Psoas muscle (tissue), 8 donors: ENCODE measurements around the gene NOP10. TPM values are rescaled to one million over a fixed set of nuclear protein-coding genes. Genes with fewer than 3 reads are reported as not detected.

Experiments used
- ATAC-seq, 4 donors: fragments of 200-7000 bp; cut with Tn5 transposase; one replicate each; pipeline ENCODE4 v1.9.1; 2020; ENCODE audit warnings: moderate library complexity in 3 of 4, mild to moderate bottlenecking in 2 of 4
- DNase-seq, 2 donors: peaks; one replicate each; pipeline ENCODE4 v3.0.0-alpha.2; 2020
- H3K27ac ChIP-seq: fragments of 200-600 bp; one replicate; pipeline ENCODE4 v1.8.0; 2022
- H3K27me3 ChIP-seq, 3 donors: fragments of 200-600 bp in 1 of 3; one replicate each; pipeline versions ENCODE4 v1.6.1 to v1.8.0; 2013 to 2022; ENCODE audit warnings: low read length in 2 of 3, mild to moderate bottlenecking in 2 of 3, moderate library complexity in 1 of 3; ENCODE audit not compliant: insufficient read depth in 3 of 3
- H3K36me3 ChIP-seq, 2 donors: fragments of 200-600 bp in 1 of 2; one replicate each; pipeline versions ENCODE4 v1.6.1 to v1.8.0; 2013 to 2022; ENCODE audit warnings: low read depth in 1 of 2, mild to moderate bottlenecking in 1 of 2, moderate library complexity in 1 of 2; ENCODE audit not compliant: insufficient read depth in 1 of 2
- H3K4me1 ChIP-seq: fragments of 200-600 bp; one replicate; pipeline ENCODE4 v1.8.0; 2022
- H3K4me3 ChIP-seq: fragments of 200-600 bp; one replicate; pipeline ENCODE4 v1.8.0; 2022; ENCODE audit warnings: mild to moderate bottlenecking
- H3K9me3 ChIP-seq: fragments of 200-600 bp; one replicate; pipeline ENCODE4 v1.8.0; 2022
- CTCF ChIP-seq: fragments of 200-600 bp; IDR thresholded peaks from one replicate; pipeline ENCODE4 v1.8.0; 2022; ENCODE audit warnings: antibody characterized with exemption
- WGBS, 3 donors: extraction: QIAGEN DNeasy Blood & Tissue Kit; methylation state at CpG; one replicate each; pipeline versions ENCODE4 v1.1.6 to v1.1.7; 2013; 5-methylcytosine and 5-hydroxymethylcytosine counted together
- intact Hi-C, 2 donors: fragments of 100-400 bp; cut with DNase I; formaldehyde crosslinking; loops; one replicate each; pipeline versions ENCODE4 v1.11.0 to v1.14.2; 2022
- polyA plus RNA-seq, 3 donors: library from polyadenylated mRNA; stranded (reverse); fragments of 200-250 nt; gene quantifications; one replicate each; pipeline ENCODE4 v1.2.3, GENCODE V29; 2013
- total RNA-seq, 4 donors: library from RNA; stranded (reverse); fragmentation: NEBNext Ultra II Directional in 2 of 4; extraction: Animal tissue kit (Norgen Biotek cat#: 25700) in 2 of 4; gene quantifications; one replicate each; pipeline versions ENCODE4 v1.2.1 to v1.2.4, GENCODE V29; 2021 to 2023
- donor health status: healthy with polysubstance abuse.
- donor health status: DM: no; HTN: no; CAD: no; lungs with moderate emphysema.
- donor health status: Bipolar disorder and iron deficiency.
- donor health status: healthy.
- donor health status: DM: yes; HTN: yes; CAD: no.
- donor health status: DM: no; HTN: no; CAD: no.
- donor health status: DM: no; HTN: no; CAD: no.
- donor health status: DM: yes; HTN: yes; CAD: no.

The NOP10 gene
- total and polyA plus RNA-seq, 7 donors, result 123 to 441 (median 146) TPM

- WGBS, 3 donors, result 92 to 99% (median 96%) methylated on average over 8 of the region's 8 CpGs
- ATAC-seq (no peak), DNase-seq (no peak)
- Histone ChIP-seq H3K4me1 (peaks cover 9% of the 10 kb centered on the region), H3K9me3 (no peaks in the 10 kb centered on the region), H3K4me3 (no peak overlapping the region), H3K27ac (no peak overlapping the region), H3K27me3 (no peaks in the 10 kb centered on the region), H3K36me3 (peaks cover 0 to 35% of the 10 kb centered on the region in 2 donors)
- TF ChIP-seq CTCF, result no peak
- intact Hi-C loops, result no loop called here
These were observed 21.1 kb upstream of the NOP10 start for GRCh38 chr15:34364041-34364440.

GRCh38 chr15:34362047-34362773, 19.3 kb upstream of the NOP10 start:
- peaks cover 9% of the 10 kb centered on the region for H3K4me1 ChIP-seq
- no peak overlapping the region for H3K27ac ChIP-seq
- no peak overlapping the region for H3K4me3 ChIP-seq
- H3K9me3 ChIP-seq, result no peaks in the 10 kb centered on the region
- ATAC-seq, result no peak
- 82 to 90% (median 82%) methylated on average over 10 of the region's 10 CpGs for WGBS, 3 donors
- peaks cover 0 to 51% of the 10 kb centered on the region in 2 donors for H3K36me3 ChIP-seq
- intact Hi-C loops, result no loop called here
- no peak for DNase-seq
- H3K27me3 ChIP-seq, result no peaks in the 10 kb centered on the region
- no peak for TF ChIP-seq CTCF

- Histone ChIP-seq H3K27ac (no peak overlapping the region), H3K4me1 (peaks cover 8% of the 10 kb centered on the region), H3K9me3 (no peaks in the 10 kb centered on the region), H3K36me3 (peaks cover 0 to 57% of the 10 kb centered on the region in 2 donors), H3K27me3 (no peaks in the 10 kb centered on the region), H3K4me3 (no peak overlapping the region)
- intact Hi-C loops, result no loop called here
- 28 to 50% (median 36%) methylated on average over 7 of the region's 7 CpGs for WGBS, 3 donors
- DNase-seq (no peak), ATAC-seq (peak in 2 of 4 donors; percentile 38 to 58)
- no peak for TF ChIP-seq CTCF
These were observed 18.3 kb upstream of the NOP10 start for GRCh38 chr15:34361278-34361677.

- peaks cover 0 to 57% of the 10 kb centered on the region in 2 donors for H3K36me3 ChIP-seq
- no peak for TF ChIP-seq CTCF
- no peak overlapping the region for H3K27ac ChIP-seq
- intact Hi-C loops, result no loop called here
- ATAC-seq (no peak), DNase-seq (no peak)
- H3K27me3 ChIP-seq, result no peaks in the 10 kb centered on the region
- no peaks in the 10 kb centered on the region for H3K9me3 ChIP-seq
- WGBS, 3 donors, result 93 to 100% (median 95%) methylated on average over 1 of the region's 1 CpG
- H3K4me3 ChIP-seq, result no peak overlapping the region
- no peaks in the 10 kb centered on the region for H3K4me1 ChIP-seq
These were observed 17.4 kb upstream of the NOP10 start for GRCh38 chr15:34360298-34360697.

GRCh38 chr15:34359416-34359815, 16.5 kb upstream of the NOP10 start:
- Histone ChIP-seq H3K9me3 (no peaks in the 10 kb centered on the region), H3K27me3 (no peaks in the 10 kb centered on the region), H3K27ac (no peak overlapping the region), H3K36me3 (peaks cover 0 to 57% of the 10 kb centered on the region in 2 donors), H3K4me1 (no peaks in the 10 kb centered on the region), H3K4me3 (no peak overlapping the region)
- no peak for TF ChIP-seq CTCF
- ATAC-seq (no peak), DNase-seq (no peak)
- 68 to 88% (median 68%) methylated on average over 3 of the region's 3 CpGs for WGBS, 3 donors
- intact Hi-C loops, result no loop called here
